Measurements from ENCODE around the gene OR51F2. TPM values are rescaled to one million over a fixed set of nuclear protein-coding genes. Genes with fewer than 3 reads are reported as not detected.

Gene OR51F2
- total RNA-seq, 4 donors from 2014 or later, result not detected

DNA sequence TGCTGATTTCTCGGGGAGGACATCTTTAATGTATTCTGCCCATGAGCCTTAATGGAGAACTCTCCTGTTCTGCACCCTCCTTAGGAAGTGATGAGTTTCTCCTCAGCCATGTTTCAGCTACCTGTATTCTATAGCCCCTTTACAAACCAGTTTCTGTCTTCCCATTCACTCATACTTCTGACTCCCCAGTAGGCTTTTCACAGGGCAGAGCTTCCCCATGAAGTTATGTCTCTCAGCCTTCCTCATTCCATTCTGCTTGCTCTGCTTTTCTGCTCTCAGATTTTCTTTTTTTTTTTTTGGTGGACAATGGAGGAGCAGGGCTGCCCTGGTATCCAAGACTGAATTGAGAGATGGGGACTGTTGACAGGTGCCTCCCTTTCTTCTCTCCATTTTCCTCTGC is 12.6 kb upstream of the OR51F2 start:
- Histone ChIP-seq H3K36me3 (no peaks in the 10 kb centered on the region), H3K4me3 (no peak overlapping the region), H3K27me3 (no peaks in the 10 kb centered on the region), H3K9me3 (no peaks in the 10 kb centered on the region), H3K4me1 (no peaks in the 10 kb centered on the region), H3K27ac (no peak overlapping the region)
- TF ChIP-seq POLR2A (IDR thresholded peaks at IDR 0.05) (no peak), CTCF (IDR thresholded peaks at IDR 0.05) (no peak)
- no peak for DNase-seq

DNA sequence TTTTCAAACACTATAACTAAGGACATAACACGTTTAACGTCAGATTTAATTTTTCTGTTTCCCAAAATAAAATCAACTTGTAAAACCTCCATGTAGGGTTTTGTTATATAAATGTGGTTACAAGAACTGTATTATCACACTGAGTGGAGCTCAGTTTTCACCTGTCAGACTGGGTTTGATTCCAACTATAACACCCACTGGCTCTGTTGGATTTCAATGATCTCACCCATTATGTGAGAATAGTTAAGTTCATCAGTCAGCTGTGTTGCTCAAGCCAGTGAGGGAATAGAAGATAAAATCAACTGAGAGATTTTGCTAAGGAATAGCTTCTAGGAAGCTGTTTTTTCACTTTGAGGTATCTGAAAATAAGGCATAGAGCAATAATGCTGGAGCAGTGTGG is 11.9 kb upstream of the OR51F2 start:
- no peak for TF ChIP-seq CTCF (IDR thresholded peaks at IDR 0.05)
- no peak for TF ChIP-seq POLR2A (IDR thresholded peaks at IDR 0.05)
- DNase-seq, result no peak
- H3K36me3 ChIP-seq, result no peaks in the 10 kb centered on the region

DNA sequence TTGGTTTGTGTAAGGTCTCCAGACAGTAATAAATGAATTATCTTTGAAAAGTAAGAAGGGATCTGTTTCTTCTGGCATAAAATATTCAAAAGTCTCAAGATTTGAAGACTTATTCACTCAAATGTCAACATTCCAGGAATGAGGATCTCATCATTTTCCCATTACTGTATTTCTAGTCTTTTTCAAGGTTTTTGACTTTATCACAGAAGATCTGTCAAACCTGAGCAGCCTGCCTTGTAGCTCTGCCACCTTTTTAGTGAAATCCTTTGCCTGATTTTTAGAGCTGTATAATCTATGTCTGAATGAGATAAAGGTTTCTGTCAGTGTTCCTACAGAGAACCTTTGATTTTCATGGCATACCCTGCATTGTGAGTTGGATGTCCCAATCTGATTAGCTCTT is 4.0 kb downstream of the OR51F2 start:
- Histone ChIP-seq H3K4me3 (no peak overlapping the region), H3K27me3 (no peaks in the 10 kb centered on the region), H3K9me3 (no peaks in the 10 kb centered on the region), H3K4me1 (no peaks in the 10 kb centered on the region), H3K27ac (no peak overlapping the region), H3K36me3 (no peaks in the 10 kb centered on the region)
- no peak for TF ChIP-seq POLR2A (IDR thresholded peaks at IDR 0.05)
- TF ChIP-seq CTCF (IDR thresholded peaks at IDR 0.05), result no peak
- DNase-seq, result no peak

More for the DNA sequence above, 11.9 kb upstream of the OR51F2 start:
- H3K9me3 ChIP-seq, result no peaks in the 10 kb centered on the region
- H3K4me1 ChIP-seq, result no peaks in the 10 kb centered on the region
- no peak overlapping the region for H3K4me3 ChIP-seq
- H3K27me3 ChIP-seq, result no peaks in the 10 kb centered on the region
- H3K27ac ChIP-seq, result no peak overlapping the region

DNA sequence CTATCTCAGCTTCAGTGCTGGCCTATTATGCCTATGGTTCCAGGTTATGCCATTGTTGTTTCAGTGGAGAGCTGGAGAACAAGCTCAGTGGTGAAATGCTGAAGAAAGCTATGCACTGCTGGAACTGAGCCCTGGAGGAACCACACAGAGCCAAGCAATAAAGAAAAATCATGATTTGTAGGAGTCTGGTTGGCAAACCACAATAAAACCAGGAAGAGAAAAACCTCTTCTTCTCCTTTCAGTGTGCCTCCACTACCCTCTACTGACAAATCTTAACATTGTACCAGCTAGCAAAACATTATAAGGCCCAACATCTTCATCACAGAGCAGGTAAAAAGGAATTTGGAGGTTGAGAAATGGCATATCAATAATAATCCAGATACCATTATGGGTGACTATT is 5.3 kb downstream of the OR51F2 start:
- H3K27me3 ChIP-seq, result no peaks in the 10 kb centered on the region
- TF ChIP-seq POLR2A (IDR thresholded peaks at IDR 0.05) (no peak), CTCF (IDR thresholded peaks at IDR 0.05) (peak in 3 of 6 experiments; percentile 38 to 51 (median 40))
- no peak overlapping the region for H3K27ac ChIP-seq
- H3K4me3 ChIP-seq, result no peak overlapping the region
- H3K9me3 ChIP-seq, result no peaks in the 10 kb centered on the region
- DNase-seq, result no peak
- H3K36me3 ChIP-seq, result no peaks in the 10 kb centered on the region
- no peaks in the 10 kb centered on the region for H3K4me1 ChIP-seq

DNA sequence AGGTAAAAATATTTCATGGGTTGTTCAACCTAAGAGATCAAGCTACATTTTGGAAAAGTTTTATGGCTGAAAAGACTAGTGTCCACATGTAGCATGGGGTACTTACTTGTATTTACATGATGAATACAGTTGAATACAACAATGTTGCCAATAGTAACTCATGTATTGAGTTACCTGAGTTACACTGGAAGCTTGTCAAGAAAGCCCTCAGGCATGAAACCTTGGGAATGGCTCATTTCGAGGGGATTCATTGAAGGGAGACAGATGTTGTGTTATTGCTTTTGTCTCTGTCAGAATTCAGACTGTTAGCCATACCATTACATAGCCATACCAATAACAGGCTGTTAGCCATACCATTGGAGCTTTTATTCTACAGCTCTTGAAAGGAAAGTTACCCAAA is 9.2 kb downstream of the OR51F2 start:
- Histone ChIP-seq H3K4me1 (no peaks in the 10 kb centered on the region), H3K27me3 (no peaks in the 10 kb centered on the region), H3K4me3 (no peak overlapping the region), H3K9me3 (no peaks in the 10 kb centered on the region), H3K27ac (no peak overlapping the region), H3K36me3 (no peaks in the 10 kb centered on the region)
- DNase-seq, result no peak
- TF ChIP-seq POLR2A (IDR thresholded peaks at IDR 0.05) (no peak), CTCF (IDR thresholded peaks at IDR 0.05) (no peak)

DNA sequence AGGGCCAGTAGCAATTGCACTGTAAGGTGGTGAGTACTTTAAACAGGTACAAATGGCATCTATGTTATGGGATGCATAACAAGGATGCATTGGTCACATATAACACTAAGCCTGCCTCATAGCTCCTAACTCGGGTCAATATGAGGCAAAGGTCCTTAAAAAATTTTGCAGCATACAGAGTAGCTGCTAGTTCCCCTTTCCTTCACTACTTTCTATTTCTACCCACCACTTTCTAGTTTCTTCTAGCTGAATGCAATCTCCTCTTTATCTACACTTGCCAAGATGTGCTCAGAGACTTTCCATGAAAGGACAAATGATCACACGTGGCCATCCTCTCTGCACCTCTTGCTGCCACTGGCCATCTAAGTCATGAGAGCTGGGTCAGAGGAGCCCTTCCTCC is 9.8 kb downstream of the OR51F2 start:
- DNase-seq, result no peak
- no peak for TF ChIP-seq CTCF (IDR thresholded peaks at IDR 0.05)
- no peak for TF ChIP-seq POLR2A (IDR thresholded peaks at IDR 0.05)

More for the DNA sequence above, 9.8 kb downstream of the OR51F2 start:
- Histone ChIP-seq H3K4me1 (no peaks in the 10 kb centered on the region), H3K27ac (no peak overlapping the region), H3K4me3 (no peak overlapping the region), H3K27me3 (no peaks in the 10 kb centered on the region), H3K36me3 (no peaks in the 10 kb centered on the region), H3K9me3 (no peaks in the 10 kb centered on the region)
